H1 (cell line): ENCODE measurements around the gene SLIT3. TPM values are rescaled to one million over a fixed set of nuclear protein-coding genes. Genes with fewer than 3 reads are reported as not detected.

ENCODE experiments used
- CTCF ChIA-PET: fragments of 300-600 bp; sonication (Branson Sonifier 250); formaldehyde crosslinking; loops from one replicate; lab custom pipeline; 2021; ENCODE audit not compliant: partially characterized antibody; lab: Charles Lee
- POLR2A ChIA-PET: fragments of 300-600 bp; sonication (Branson Sonifier 250); formaldehyde crosslinking; loops from one replicate; lab custom pipeline; 2021; ENCODE audit warnings: inconsistent platforms; ENCODE audit not compliant: partially characterized antibody; lab: Charles Lee
- DNase-seq, 2 experiments: peaks; one replicate each; pipeline versions ENCODE4 v3.0.0 to v3.0.0-alpha.2; 2010 to 2022; ENCODE audit warnings: low spot score in 2 of 2, low read depth in 1 of 2, mixed read lengths in 1 of 2
- FAIRE-seq: peaks from 2 replicates; lab custom pipeline; 2011; peaks lifted over from hg19 to GRCh38; lab: Jason Lieb, UNC
- H2AFZ ChIP-seq: 2 replicates; pipeline ENCODE4 v1.8.1; 2012; ENCODE audit warnings: low read length, inconsistent platforms
- H2AK5ac ChIP-seq: 2 replicates; pipeline ENCODE4 v1.6.1; 2013; ENCODE audit warnings: low read depth, low read length
- H2BK120ac ChIP-seq: replicated peaks from 2 replicates; pipeline ENCODE3; 2013; ENCODE audit warnings: low read depth, low read length, inconsistent platforms
- H2BK12ac ChIP-seq: 2 replicates; pipeline ENCODE4 v1.6.1; 2013; ENCODE audit warnings: low read depth, low read length
- H2BK15ac ChIP-seq: 2 replicates; pipeline ENCODE4 v1.6.1; 2013; ENCODE audit warnings: low read length
- H2BK20ac ChIP-seq: 2 replicates; pipeline ENCODE4 v1.6.1; 2013; ENCODE audit warnings: low read length
- H2BK5ac ChIP-seq: 2 replicates; pipeline ENCODE4 v1.6.1; 2013; ENCODE audit warnings: low read depth, low read length
- H3K14ac ChIP-seq: 2 replicates; pipeline ENCODE4 v1.6.1; 2013; ENCODE audit warnings: inconsistent platforms; ENCODE audit not compliant: insufficient read length
- H3K18ac ChIP-seq: 2 replicates; pipeline ENCODE4 v1.6.1; 2013; ENCODE audit warnings: low read length; ENCODE audit errors: extremely low read depth
- H3K23ac ChIP-seq: 2 replicates; pipeline ENCODE4 v1.6.1; 2013; ENCODE audit warnings: inconsistent platforms; ENCODE audit not compliant: insufficient read length
- H3K23me2 ChIP-seq: 2 replicates; pipeline ENCODE4 v1.6.1; 2013; ENCODE audit warnings: low read depth, low read length
- H3K27ac ChIP-seq: 2 replicates; pipeline ENCODE4 v1.6.1; 2011; ENCODE audit warnings: low read depth, low read length, inconsistent platforms
- H3K27me3 ChIP-seq, 4 experiments: replicated peaks in 1 of 4; 1 replicate in 1 of 4; 2 replicates in 3 of 4; pipeline versions ENCODE4 v1.6.1 to v1.8.1; 2011 to 2013; ENCODE audit warnings: low read length in 3 of 4, mild to moderate bottlenecking in 3 of 4, inconsistent platforms in 2 of 4, mixed read lengths in 2 of 4, moderate library complexity in 1 of 4; ENCODE audit not compliant: control insufficient read depth in 3 of 4, insufficient read depth in 3 of 4; ENCODE audit errors: extremely low read depth in 1 of 4
- H3K36me3 ChIP-seq, 4 experiments: 2 replicates each; pipeline versions ENCODE4 v1.6.1 to v1.8.1; 2011 to 2013; ENCODE audit warnings: mild to moderate bottlenecking in 4 of 4, low read length in 3 of 4, moderate library complexity in 2 of 4, control low read depth in 1 of 4, inconsistent platforms in 1 of 4; ENCODE audit not compliant: insufficient read depth in 4 of 4, control insufficient read depth in 2 of 4
- H3K4ac ChIP-seq: replicated peaks from 2 replicates; pipeline ENCODE3; 2013; ENCODE audit warnings: low read length, low read depth, mixed read lengths, inconsistent platforms; ENCODE audit not compliant: insufficient read length
- H3K4me1 ChIP-seq, 4 experiments: replicated peaks in 1 of 4; 1 replicate in 1 of 4; 2 replicates in 3 of 4; pipeline versions ENCODE4 v1.6.1 to v1.8.1; 2011 to 2013; ENCODE audit warnings: low read length in 3 of 4, inconsistent platforms in 2 of 4, mixed read lengths in 1 of 4; ENCODE audit not compliant: insufficient read depth in 4 of 4, control insufficient read depth in 3 of 4
- H3K4me2 ChIP-seq, 2 experiments: 2 replicates each; pipeline versions ENCODE4 v1.6.1 to v1.8.1; 2011 to 2013; ENCODE audit warnings: low read depth in 2 of 2, low read length in 2 of 2, control low read depth in 1 of 2, inconsistent platforms in 1 of 2, mild to moderate bottlenecking in 1 of 2; ENCODE audit not compliant: insufficient read depth in 1 of 2
- H3K4me3 ChIP-seq, 4 experiments: fragments of 200-600, 300-600 bp in 1 of 4; sonication (generic), shearing (Covaris generic), sonication (Bioruptor Twin) in 1 of 4; 2 replicates each; pipeline versions ENCODE4 v1.5.1 to v1.8.1; 2011 to 2016; ENCODE audit warnings: low read length in 4 of 4, low read depth in 3 of 4, control low read depth in 2 of 4, inconsistent platforms in 2 of 4, mild to moderate bottlenecking in 2 of 4, mixed read lengths in 1 of 4, moderate library complexity in 1 of 4; ENCODE audit not compliant: insufficient read depth in 2 of 4; ENCODE audit errors: extremely low read depth in 1 of 4
- H3K56ac ChIP-seq: replicated peaks from 2 replicates; pipeline ENCODE3; 2013; ENCODE audit warnings: low read depth, mild to moderate bottlenecking, mixed read lengths, low read length, inconsistent platforms; ENCODE audit not compliant: insufficient read length
- H3K79me1 ChIP-seq: 2 replicates; pipeline ENCODE4 v1.6.1; 2013; ENCODE audit warnings: low read depth, low read length, control low read depth
- H3K79me2 ChIP-seq, 2 experiments: 2 replicates each; pipeline versions ENCODE4 v1.6.1 to v1.8.1; 2012 to 2013; ENCODE audit warnings: low read length in 2 of 2, mild to moderate bottlenecking in 2 of 2, inconsistent platforms in 1 of 2; ENCODE audit not compliant: insufficient read depth in 2 of 2, control insufficient read depth in 1 of 2
- H3K9ac ChIP-seq, 4 experiments: replicated peaks in 1 of 4; 1 replicate in 1 of 4; 2 replicates in 3 of 4; pipeline versions ENCODE4 v1.6.1 to v1.8.1; 2011 to 2013; ENCODE audit warnings: low read depth in 3 of 4, low read length in 3 of 4, control low read depth in 2 of 4, mild to moderate bottlenecking in 2 of 4, moderate library complexity in 2 of 4, inconsistent platforms in 1 of 4; ENCODE audit errors: extremely low read depth in 1 of 4
- H3K9me3 ChIP-seq, 2 experiments: 2 replicates each; pipeline versions ENCODE4 v1.6.1 to v1.8.1; 2012 to 2013; ENCODE audit warnings: mild to moderate bottlenecking in 2 of 2, moderate library complexity in 2 of 2, control low read depth in 1 of 2, inconsistent platforms in 1 of 2, low read depth in 1 of 2, low read length in 1 of 2, mixed read lengths in 1 of 2; ENCODE audit not compliant: insufficient read depth in 2 of 2
- H4K20me1 ChIP-seq, 2 experiments: replicated peaks in 1 of 2; 2 replicates each; pipeline versions ENCODE3 to v1.8.1; 2011 to 2013; ENCODE audit warnings: inconsistent platforms in 2 of 2, low read length in 2 of 2, mild to moderate bottlenecking in 1 of 2; ENCODE audit not compliant: insufficient read depth in 2 of 2, control insufficient read depth in 1 of 2
- H4K5ac ChIP-seq: 2 replicates; pipeline ENCODE4 v1.6.1; 2013; ENCODE audit warnings: low read length, low read depth, mixed read lengths, inconsistent platforms; ENCODE audit not compliant: insufficient read length
- H4K8ac ChIP-seq: 2 replicates; pipeline ENCODE4 v1.8.0; 2013; ENCODE audit warnings: mild to moderate bottlenecking, moderate library complexity, low read length, inconsistent platforms; ENCODE audit not compliant: insufficient read depth; ENCODE audit errors: extremely low read depth
- H4K91ac ChIP-seq: replicated peaks from 2 replicates; pipeline ENCODE3; 2013; ENCODE audit warnings: low read length, mixed read lengths, inconsistent platforms; ENCODE audit not compliant: insufficient read length
- ASH2L ChIP-seq: fragments of 200-600, 300-600 bp; sonication (generic); IDR thresholded peaks from one replicate; pipeline ENCODE4 v1.7.1; 2017; ENCODE audit warnings: low read length
- CEBPB ChIP-seq: IDR thresholded peaks from 2 replicates; pipeline ENCODE4 v1.6.1; 2012; ENCODE audit warnings: low read depth, low read length
- CHD1 ChIP-seq: IDR thresholded peaks from 2 replicates; pipeline ENCODE4 v1.6.1; 2012; ENCODE audit warnings: low read depth, low read length, improper control_type of control experiment
- EGR1 ChIP-seq: IDR thresholded peaks from 2 replicates; pipeline ENCODE4 v1.6.1; 2011; ENCODE audit warnings: low read depth, low read length, borderline replicate concordance
- JUN ChIP-seq: IDR thresholded peaks from 2 replicates; pipeline ENCODE4 v1.6.1; 2011; ENCODE audit warnings: low read depth, mild to moderate bottlenecking, improper control_type of control experiment, low read length
- KDM1A ChIP-seq: fragments of 200-600, 300-600 bp; sonication (generic); IDR thresholded peaks from 2 replicates; pipeline ENCODE4 v1.7.1; 2016; ENCODE audit warnings: mild to moderate bottlenecking, low read length, borderline replicate concordance
- POLR2AphosphoS5 ChIP-seq: IDR thresholded peaks from 2 replicates; pipeline ENCODE4 v1.6.1; 2011; ENCODE audit warnings: low read depth, low read length
- RBBP5 ChIP-seq: IDR thresholded peaks from 2 replicates; pipeline ENCODE4 v1.7.1; 2012; ENCODE audit warnings: low read depth, mild to moderate bottlenecking, inconsistent platforms, low read length, moderate library complexity, borderline replicate concordance
- SAP30 ChIP-seq: fragments of 300-600 bp; sonication (generic); IDR thresholded peaks from 2 replicates; pipeline ENCODE4 v1.7.1; 2012; ENCODE audit warnings: low read length, moderate library complexity, mild to moderate bottlenecking, inconsistent platforms; ENCODE audit not compliant: insufficient read depth, insufficient replicate concordance
- SP1 ChIP-seq: IDR thresholded peaks from 2 replicates; pipeline ENCODE4 v1.6.1; 2011; ENCODE audit warnings: low read depth, low read length
- SP4 ChIP-seq: IDR thresholded peaks from 2 replicates; pipeline ENCODE4 v1.6.1; 2012; ENCODE audit warnings: low read length, inconsistent platforms
- SRF ChIP-seq: IDR thresholded peaks from 2 replicates; pipeline ENCODE4 v1.6.1; 2011; ENCODE audit warnings: mild to moderate bottlenecking, low read depth, low read length, moderate library complexity
- WGBS, 2 experiments: shearing (Covaris generic) in 1 of 2; methylation state at CpG; one replicate each; pipeline versions ENCODE4 v1.1.6 to v1.1.7; 2013 to 2015; ENCODE audit warnings: low lambda C conversion rate in 2 of 2, mixed read lengths in 2 of 2, inconsistent platforms in 1 of 2, low coverage in 1 of 2, missing lambda C conversion rate in 1 of 2; ENCODE audit not compliant: insufficient replicate concordance in 2 of 2, insufficient coverage in 1 of 2, insufficient read length in 1 of 2; ENCODE audit errors: extremely low coverage in 1 of 2, missing lambda C conversion rate in 1 of 2; 5-methylcytosine and 5-hydroxymethylcytosine counted together
- polyA plus RNA-seq, 7 experiments: library from polyadenylated mRNA; depleted of rRNA in 3 of 7; stranded (reverse) in 5 of 7; unstranded in 2 of 7; fragments of >200 nt in 5 of 7; fragments of 200-250 nt in 2 of 7; gene quantifications; 1 replicate in 5 of 7; 2 replicates in 1 of 7; 4 replicates in 1 of 7; pipeline versions ENCODE4 v1.2.1 to v1.2.3, GENCODE V29; 2011 to 2013; ENCODE audit warnings: missing spikeins in 2 of 7, mixed read lengths in 2 of 7
- total RNA-seq: library from RNA; stranded (reverse); fragmentation: NEBNext Ultra II Directional; extraction: Animal tissue kit (Norgen Biotek cat#: 25700); gene quantifications from 2 replicates; pipeline ENCODE4 v1.2.1, GENCODE V29; 2021
- TF ChIP-seq, protein P1 (sequence below): IDR thresholded peaks from 2 replicates; pipeline ENCODE4 v1.6.1; 2012; ENCODE audit warnings: inconsistent platforms

Gene SLIT3
- total and polyA plus RNA-seq, 2 of the 8 experiments (the other 6 are each of a cell fraction or from before 2014, with no cell fraction given) = 1.1 to 1.2 TPM

DNA sequence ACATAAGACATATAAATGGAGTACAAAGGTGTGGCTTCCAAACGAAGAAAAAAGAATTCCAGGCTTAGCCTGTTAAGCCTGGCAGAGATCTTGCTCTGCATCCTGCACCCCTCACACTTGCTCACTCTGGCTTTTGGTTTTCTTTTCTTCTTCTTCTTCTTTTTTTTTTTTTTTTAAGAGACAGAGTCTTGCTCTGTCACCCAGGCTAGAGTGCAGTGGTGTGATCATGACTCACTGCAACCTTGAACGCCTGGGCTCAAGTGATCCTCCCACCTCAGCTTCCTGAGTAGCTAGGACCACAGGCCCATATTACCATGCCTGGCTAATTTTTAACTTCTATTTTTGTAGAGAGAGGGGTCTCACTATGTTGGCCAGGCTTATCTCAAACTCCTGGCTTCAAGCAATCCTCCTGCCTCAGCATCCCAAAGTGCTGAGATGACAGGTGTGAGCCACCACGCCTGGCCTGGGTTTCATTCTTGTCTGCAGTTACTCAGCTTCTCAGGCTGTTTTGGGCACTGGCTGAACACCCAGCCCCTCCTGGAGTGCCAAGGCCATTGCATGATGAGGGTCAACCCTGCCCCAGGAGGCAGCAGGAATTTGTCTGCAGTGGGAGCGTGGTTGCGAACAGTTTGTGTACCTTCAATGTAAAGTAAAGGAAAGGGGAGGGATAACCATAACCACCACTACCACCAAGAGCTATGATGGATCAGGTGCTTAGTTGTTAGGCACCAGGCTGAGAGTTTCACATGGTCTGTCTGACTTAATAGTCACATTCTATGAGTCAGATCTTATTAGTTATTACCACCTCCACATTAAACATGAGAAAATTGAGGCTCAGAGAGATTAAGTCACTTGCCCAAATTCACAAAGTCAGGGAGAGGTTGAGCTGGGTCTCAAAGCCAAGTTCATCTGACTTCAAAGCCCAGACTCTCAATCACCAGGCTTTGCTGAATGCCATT is 502.6 kb downstream of the SLIT3 start:
- Histone ChIP-seq H4K20me1 (peaks cover 0 to 2% of the 10 kb centered on the region in 2 experiments), H3K4me1 (no peaks in the 10 kb centered on the region), H4K8ac (no peak overlapping the region), H3K18ac (no peak overlapping the region), H2BK120ac (no peak overlapping the region), H2AK5ac (no peak overlapping the region), H3K23me2 (no peaks in the 10 kb centered on the region), H3K14ac (no peak overlapping the region), H2BK20ac (no peak overlapping the region), H2AFZ (no peak overlapping the region), H3K36me3 (no peaks in the 10 kb centered on the region), H3K23ac (no peak overlapping the region), H3K4me2 (no peak overlapping the region), H4K5ac (no peak overlapping the region), H3K27me3 (no peaks in the 10 kb centered on the region), H3K79me1 (no peaks in the 10 kb centered on the region), H3K4ac (no peak overlapping the region), H2BK12ac (no peak overlapping the region), H3K9me3 (no peaks in the 10 kb centered on the region), H3K9ac (no peak overlapping the region), H3K27ac (no peak overlapping the region), H2BK15ac (no peak overlapping the region), H3K56ac (no peak overlapping the region), H4K91ac (no peak overlapping the region), H2BK5ac (no peak overlapping the region), H3K4me3 (no peak overlapping the region), H3K79me2 (no peaks in the 10 kb centered on the region)
- DNase-seq (no peak), FAIRE-seq (no peak)
- POLR2A ChIA-PET = no interaction called here
- CTCF ChIA-PET = interaction anchor here (0.9 to 1.6 kb wide), 3 partner anchors 11 to 154 kb away, joined by 3 to 5 read pairs (median 4); no protein-coding TSS in a partner anchor
- WGBS, 2 experiments = 88% methylated on average over 5 of the region's 5 CpGs; no CpG with 5 or more reads in 1 of the 2 experiments
- TF ChIP-seq POLR2AphosphoS5 (no peak), SRF (no peak), EGR1 (no peak), JUN (no peak), SP4 (no peak), CHD1 (no peak), KDM1A (no peak), RBBP5 (no peak), ASH2L (no peak), SP1 (no peak), SAP30 (no peak), CEBPB (no peak)
- TF ChIP-seq, protein P1, sequence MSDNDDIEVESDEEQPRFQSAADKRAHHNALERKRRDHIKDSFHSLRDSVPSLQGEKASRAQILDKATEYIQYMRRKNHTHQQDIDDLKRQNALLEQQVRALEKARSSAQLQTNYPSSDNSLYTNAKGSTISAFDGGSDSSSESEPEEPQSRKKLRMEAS = no peak
